ENCODE measurements around the gene RGS12.

DNA sequence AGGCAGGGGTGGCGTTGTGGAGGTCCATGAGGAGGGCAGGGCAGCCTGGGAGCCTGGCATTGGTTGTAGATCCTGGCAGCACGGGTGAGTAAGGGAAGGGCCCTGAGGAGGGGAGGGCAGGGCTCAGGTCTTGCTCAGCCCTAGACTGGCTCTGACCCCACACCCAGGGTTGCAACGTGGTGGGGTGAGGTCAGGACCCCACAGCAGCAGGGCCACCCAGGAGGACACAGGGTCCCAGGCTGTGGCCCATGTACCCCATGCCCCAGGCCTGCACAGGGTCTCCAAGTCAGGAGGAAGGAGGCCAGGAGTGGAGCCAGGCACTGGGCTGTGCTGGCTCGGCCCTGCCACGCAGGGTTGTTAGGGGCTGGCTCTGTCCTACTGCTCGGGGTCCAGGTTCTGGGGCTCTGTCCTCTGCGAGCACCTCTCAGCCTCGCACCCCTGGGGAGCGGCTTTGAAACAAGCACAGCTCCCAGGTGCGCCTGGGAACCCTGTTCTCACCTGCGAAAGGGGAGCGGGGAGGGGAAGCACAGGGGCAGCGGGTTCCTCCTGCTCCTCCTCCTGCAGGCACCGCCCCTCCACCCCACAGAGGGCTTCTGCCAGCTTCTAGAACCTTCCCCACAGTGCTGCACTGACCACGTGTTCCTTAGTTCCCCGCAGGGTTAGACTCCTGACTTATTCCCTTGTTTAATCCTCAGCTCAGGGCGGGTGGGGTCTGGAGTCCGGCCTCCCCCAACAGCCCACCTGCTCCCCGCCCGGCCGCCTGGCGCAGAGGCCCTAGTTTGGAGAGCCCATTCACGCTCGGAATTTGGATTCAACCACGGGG, 23.5 kb upstream of the RGS12 start:
- TF ChIP-seq, protein P1, sequence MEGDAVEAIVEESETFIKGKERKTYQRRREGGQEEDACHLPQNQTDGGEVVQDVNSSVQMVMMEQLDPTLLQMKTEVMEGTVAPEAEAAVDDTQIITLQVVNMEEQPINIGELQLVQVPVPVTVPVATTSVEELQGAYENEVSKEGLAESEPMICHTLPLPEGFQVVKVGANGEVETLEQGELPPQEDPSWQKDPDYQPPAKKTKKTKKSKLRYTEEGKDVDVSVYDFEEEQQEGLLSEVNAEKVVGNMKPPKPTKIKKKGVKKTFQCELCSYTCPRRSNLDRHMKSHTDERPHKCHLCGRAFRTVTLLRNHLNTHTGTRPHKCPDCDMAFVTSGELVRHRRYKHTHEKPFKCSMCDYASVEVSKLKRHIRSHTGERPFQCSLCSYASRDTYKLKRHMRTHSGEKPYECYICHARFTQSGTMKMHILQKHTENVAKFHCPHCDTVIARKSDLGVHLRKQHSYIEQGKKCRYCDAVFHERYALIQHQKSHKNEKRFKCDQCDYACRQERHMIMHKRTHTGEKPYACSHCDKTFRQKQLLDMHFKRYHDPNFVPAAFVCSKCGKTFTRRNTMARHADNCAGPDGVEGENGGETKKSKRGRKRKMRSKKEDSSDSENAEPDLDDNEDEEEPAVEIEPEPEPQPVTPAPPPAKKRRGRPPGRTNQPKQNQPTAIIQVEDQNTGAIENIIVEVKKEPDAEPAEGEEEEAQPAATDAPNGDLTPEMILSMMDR (IDR thresholded peaks at IDR 0.05), result no peak
- no peak for TF ChIP-seq EZH2 (IDR thresholded peaks at IDR 0.05; ENCODE audit: borderline replicate concordance, insufficient read depth, low read depth, low read length, poor library complexity, severe bottlenecking)

Measured in B cell (primary cell).